CD4-positive, alpha-beta T cell treated with Interleukin-6 at 100 ng/mL for 8 hours (primary cell): ENCODE data around the gene CPTP.
"Not testable (repeated sequence)": the region's sequence is repeated elsewhere in the genome, so short reads cannot be mapped to it uniquely, and the experiment has no call there.

Source experiments
- DNase-seq: peaks from one replicate; pipeline ENCODE4 v3.0.0-alpha.2; 2020; ENCODE audit warnings: mixed read lengths, low spot score

Gene CPTP

DNA sequence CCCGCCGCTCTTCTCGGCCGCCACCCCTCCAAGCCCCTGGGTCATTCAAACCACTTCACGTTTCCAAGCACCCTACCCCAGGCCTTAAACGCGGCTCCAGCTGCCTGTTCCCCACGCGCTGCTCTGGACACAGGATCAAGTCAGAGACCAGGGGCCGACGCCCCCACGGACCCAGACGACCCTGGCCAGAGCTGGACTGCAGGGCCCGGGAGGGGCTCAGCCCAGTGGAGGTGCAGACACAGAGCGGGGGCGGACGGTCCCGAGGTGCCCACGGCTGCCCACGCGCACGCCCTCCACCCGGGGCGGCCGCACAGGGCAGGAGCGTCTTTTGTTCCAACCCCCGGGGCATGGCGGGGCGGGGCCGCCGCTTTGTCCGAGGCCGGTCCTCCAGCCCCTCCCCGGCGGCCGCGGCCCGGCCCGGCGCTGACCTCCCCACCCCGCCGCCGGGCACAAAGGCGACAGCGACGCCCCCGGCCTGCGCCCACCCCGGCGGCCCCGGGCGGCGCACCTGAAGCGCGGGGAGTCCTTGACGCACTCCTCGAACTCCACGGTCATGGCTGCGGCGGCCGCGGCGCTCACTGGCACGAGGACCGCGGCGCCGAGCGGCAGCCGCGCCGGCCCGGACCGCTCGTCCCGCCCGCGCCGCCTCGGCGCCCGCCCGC is 17.2 kb upstream of the CPTP start:
- no peak for DNase-seq

DNA sequence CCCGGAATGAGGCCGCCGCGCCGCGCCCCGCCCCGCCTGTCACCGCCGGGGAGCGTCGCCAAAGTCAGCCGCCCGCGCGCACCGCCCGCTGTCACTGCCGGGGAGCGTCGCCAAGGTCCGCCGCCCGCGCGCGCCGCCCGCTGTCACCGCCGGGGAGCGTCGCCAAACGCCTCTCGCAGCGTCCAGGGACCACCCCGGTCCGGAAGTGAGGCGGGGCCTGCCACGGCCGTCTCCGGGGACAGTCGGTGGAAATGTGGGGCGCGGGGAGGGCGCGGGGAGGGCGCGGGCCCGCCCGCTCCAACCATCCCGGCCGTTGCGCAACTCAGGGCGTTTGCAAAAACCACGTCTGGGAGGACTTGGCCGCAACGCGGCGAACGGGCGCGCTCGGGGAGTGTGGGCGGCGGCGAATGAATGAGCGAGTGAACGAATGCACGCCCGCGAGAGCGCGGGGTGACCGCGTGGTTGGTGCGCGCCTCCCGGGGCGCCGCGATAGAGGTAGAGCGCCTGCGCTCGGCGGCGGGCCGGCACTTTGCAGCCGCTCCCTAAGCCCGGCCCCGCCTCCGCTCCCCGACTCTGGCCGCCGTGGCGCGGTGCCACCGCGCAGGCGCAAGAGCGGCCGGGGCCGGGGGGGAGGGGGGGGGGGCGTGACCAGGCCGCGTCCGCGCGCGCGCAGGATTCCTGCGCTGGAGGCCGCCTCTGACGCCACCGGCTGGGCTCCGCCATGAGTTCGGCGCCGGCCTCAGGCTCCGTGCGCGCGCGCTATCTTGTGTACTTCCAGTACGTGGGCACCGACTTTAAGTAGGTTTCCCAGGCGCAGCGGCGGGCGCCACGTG is 16.5 kb upstream of the CPTP start, which contains the start of the genes ACAP3 and PUSL1:
ACAP3 (minus strand) TSS at position 8 of the 833 bp plus-strand sequence. CDS start 115 bp downstream, outside the sequence.
PUSL1 (plus strand) TSS at position 675 of the 833 bp plus-strand sequence; CDS start at position 722, 47 bp downstream.
- peak; percentile 88 for DNase-seq

DNA sequence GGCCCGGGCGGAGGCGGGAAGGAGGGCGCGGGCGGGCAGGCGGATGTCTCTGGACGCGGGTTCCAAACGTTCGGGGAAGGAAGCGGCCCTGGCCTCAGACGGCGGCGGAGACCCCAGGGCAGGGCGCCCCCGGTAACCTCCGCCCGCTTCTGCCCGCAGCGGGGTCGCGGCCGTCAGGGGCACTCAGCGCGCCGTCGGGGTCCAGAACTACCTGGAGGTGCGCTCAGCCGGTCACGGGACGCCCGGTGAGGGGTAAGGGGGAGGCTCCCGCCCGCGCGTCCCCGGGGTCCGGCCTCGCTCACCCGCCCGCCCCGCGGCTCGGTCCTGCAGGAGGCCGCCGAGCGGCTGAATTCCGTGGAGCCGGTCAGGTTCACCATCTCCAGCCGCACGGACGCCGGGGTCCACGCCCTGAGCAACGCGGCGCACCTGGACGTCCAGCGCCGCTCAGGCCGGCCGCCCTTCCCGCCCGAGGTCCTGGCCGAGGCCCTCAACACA is 15.8 kb upstream of the CPTP start:
- DNase-seq = no peak

- no peak for DNase-seq
These were observed 15.1 kb upstream of the CPTP start for GRCh38 chr1:1309251-1310108.

GRCh38 chr1:1310109-1310385 is 14.6 kb upstream of the CPTP start:
- DNase-seq = no peak

DNA sequence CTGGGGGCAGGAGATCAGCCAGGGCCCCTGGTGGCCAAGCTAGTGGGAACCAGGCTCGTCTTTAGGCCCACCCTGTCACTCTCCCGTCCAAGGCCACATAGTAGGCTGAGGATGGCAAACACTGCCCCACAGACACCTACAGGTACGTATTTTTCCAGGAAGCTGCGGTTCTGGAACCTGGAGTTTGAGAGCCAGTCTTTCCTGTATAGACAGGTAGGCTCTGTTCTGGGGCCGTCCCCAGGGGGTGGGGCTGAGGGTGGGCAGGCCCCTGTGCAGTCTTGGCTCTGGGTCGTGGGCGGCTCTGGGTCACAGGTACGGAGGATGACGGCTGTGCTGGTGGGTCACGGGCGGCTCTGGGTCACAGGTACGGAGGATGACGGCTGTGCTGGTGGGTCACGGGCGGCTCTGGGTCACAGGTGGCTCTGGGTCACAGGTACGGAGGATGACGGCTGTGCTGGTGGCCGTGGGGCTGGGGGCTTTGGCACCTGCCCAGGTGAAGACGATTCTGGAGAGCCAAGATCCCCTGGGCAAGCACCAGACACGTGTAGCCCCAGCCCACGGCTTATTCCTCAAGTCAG is 14.0 kb upstream of the CPTP start:
- no peak for DNase-seq

DNA sequence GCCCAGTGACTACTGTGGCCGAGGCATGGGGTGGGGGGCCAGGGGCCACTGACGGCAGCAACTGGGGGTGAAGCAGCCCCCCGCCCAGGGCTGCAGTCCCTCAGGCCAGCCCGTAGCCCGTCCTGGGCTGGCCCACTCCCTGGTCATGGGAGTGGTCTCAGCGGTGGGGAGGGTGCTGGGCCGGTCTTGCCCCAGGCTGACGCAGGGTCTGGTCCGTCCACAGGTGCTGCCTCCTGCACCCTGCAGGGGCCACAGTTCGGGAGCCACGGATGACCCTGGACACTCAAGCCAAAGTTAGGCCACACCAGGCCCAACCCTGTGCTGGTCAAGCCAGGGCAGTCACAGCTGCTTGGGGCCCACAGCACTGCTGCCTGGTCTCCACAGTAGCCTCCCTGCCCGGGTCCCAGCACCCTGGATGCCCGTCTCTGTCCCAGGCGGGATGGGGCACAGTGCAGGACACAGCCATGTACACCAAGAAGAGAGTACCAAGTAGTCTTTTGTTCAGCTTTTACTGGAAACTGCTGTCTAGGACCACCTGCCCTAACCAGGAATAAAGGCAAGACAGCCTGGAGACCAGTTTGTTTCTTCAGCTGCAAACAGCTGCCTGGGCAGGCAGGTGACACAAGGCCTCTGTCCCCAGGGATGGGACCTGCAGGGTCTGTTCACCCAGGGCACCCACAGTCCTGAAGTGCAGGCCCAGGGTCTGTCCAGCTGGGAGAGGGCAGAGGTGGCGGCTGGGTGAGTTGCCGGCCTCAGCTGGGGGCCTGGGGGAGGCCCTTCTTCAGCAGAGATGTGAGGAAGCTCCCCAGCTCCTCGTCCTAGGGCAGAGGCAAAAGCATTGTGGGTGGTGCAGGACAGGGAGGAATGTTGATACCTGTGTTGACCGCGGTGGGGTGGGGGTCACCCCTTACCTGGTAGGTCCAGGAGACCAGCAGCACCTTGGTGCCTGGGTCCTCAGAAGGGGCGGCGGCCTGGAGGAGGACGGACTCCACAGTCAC is 13.2 kb upstream of the CPTP start:
- DNase-seq = no peak

DNA sequence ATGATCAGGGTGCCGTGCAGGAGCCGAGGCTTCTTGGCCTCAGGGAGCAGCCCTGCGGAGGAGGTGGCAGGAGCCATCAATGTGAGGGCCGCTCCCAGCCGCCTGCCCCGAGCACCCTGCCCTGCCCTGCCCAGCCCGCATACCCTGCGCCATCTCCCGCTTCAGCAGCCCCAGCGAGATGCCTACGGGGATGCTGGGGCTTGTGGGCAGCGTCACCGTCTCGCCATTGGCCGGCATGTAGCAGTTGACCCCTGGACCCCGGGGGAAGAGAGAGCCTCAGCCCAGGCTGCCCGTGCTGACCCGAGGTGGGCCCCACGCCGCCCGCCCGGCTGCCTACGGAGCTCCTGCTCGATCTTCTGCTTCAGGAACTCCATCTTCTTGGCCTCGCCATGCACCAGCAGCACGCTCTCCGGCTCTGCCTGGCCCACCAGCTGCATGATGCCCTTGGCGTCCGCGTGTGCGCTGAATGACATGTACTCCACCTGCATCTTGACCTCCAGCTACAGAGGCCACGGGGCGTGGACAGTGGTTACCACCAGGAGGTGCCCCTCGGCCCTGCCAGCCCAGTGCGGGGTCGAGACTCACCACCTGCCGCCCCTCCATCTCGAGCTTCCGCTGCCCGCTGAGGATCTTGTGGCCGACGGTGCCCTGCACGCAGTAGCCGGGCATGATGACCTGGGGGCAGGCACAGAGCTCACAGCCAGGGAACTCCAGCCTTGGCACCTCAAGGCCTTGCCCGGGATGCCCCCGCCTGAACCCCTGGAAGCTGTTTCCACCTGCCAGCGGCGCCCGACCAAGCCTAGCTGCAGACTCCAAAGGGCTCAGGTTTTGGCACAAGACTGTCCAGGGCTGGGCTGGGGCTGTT is 11.9 kb upstream of the CPTP start:
- DNase-seq = no peak

DNA sequence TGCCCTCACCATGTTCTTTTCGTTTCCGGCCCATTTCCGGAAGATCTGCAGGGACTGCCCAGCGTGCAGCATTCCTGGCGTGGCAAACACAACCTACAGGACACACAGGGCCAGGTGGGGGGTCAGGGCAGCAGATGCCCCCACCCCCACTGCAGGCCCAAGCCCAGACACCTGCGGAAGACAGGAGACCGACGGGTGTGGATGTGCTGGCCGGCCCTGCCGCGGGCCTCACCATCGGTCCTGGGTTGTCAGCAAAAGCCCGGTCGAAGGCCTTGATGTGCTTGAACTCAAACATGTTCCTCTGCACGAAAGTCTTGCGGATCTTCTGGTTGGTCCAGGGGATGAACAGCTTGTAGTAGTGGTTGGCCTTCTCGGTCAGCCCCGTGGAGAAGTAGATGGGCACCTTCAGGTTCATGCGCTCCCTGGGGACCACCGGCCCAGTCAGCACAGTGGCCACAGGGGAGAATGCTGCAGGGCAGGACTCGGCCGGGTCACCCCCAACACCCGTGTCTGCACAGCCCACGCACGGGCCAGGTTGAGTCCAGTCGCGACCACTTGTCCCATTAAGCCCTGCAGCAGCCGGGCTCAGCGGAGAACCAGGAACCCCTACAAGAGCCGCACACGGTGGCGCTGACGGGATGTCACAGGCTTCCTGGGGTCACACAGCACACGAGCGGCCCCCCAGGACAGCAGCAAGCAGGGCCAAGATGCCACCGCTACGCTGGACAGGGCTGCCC is 10.9 kb upstream of the CPTP start:
- DNase-seq = no peak

DNA sequence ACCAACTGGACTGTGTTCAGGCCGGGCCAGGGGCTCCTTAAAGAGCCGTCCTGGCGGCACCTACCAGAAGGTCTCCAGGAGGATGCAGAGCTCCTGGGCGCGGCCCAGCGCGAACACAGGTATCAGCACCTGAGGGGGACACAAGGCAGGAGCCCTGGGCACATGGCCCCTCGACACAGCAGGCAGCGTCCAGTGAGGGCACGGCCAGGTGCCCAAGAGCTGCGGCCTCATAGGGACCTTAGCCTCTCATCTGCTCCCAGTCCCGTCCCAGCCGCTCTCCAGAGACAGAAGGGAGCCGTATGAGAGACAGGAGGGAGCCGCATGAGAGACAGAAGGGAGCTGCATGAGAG is 10.4 kb upstream of the CPTP start:
- no peak for DNase-seq

DNA sequence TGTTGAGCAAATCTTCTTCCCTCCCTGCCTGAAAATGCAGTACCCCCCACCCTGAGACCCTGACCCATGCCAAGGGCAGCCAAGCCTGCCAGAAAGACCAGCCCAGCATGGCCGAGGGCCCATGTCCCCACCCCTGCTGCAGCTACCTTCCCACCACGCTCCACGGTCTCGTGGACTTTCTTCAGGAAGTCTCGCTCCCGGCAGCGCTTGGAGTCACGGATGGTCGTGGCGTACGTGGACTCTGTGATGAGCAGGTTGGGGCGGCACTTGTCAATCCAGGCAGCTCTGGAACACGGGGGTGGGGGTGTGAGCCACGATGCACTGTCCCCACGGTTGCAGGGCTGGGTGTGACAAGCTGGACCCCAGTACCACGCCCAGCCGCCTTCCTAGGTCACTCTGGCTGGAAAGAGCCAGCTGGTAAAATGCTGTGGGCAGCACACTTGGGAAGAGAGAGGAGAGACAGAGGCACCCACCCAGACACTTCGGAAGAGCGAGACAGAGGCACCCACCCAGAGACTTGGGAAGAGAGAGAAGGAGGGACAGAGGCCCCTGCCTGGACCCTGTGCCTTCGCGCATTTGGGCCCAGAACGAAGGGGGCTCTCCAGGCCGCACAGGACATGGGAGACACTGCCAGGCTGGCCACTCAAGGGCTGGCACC is 9.8 kb upstream of the CPTP start:
- no peak for DNase-seq

DNA sequence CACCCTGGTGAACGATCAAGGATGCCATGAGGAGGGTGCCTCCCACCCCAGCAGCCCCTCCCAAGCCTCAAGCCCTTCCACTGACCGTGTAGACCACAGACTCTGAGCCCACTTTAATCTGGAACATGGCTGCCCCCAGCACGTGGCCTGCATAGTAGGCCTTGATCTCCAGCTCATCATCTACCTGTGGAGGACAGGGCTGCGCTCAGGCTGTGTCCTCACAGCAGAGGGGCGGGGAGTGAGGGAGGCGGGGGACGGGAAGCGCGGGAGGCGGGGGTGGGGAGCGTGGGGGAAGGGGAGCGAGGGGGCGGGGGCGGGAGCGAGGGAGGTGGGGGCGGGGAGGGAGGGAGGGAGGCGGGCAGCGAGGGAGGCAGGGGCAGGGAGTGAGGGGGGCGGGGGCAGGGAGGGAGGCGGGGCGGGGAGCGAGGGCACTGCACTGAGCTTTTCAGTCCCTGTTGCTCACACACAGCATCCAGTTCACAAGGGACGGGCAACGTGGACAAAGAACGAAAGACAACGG is 9.1 kb upstream of the CPTP start:
- no peak for DNase-seq

DNA sequence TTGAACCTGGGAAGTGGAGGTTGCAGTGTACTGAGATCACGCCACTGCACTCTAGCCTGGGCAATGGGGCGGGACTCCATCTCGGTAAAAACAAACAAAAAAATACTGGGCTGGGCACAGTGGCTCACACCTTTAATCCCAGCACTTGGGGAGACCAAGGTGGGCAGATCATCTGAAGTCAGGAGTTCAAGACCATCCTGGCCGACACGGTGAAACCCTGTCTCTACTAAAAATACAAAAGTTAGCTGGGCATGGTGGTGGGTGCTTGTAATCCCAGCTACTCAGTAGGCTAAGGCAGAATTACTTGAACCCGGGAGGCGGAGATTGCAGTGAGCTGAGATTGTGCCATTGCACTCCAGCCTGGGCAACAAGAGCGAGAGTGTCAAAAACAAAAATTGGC is 8.4 kb upstream of the CPTP start:
- not testable (repeated sequence) for DNase-seq

- no peak for DNase-seq
These were observed 7.2 kb upstream of the CPTP start for GRCh38 chr1:1317420-1317819.

GRCh38 chr1:1318131-1318652 is 6.4 kb upstream of the CPTP start:
- no peak for DNase-seq

GRCh38 chr1:1318777-1319645 is 5.6 kb upstream of the CPTP start:
- DNase-seq = no peak

DNA sequence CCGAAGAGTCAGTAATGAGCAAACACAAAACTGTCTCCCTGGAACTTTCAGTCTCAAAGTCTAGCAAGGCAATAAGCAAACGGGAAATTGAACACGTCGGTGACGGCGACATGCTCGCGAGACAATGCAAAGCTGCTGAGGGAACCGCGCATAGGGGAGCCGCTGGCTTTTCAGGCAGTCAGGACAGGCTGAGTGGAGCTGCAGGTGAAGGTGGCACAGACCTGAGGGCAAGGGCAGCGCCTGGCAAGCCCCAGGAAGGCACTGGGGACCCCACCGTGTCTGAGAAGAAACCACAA is 5.0 kb upstream of the CPTP start:
- no peak for DNase-seq
